ENCODE measurements around the gene MTAP.

DNA sequence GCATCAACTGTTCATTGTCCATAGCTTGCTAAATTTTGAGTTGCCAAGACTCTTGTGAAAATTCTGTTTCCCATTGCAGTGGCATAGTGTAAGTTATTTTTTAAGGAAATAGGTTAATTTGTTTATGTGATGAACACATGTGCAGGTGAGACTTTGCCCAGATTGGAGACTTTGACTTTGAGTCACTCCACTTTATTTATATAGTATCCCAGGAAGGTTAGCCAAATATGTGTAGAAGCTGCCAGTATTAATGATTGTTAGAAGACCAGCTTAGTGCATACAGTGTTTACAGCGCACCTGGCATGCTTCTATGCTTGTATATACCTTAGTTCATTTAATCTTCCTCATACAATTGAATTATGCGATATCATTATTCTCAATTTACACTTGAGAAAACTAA lies 51.0 kb downstream of the MTAP start:
- TF ChIP-seq, protein P1, sequence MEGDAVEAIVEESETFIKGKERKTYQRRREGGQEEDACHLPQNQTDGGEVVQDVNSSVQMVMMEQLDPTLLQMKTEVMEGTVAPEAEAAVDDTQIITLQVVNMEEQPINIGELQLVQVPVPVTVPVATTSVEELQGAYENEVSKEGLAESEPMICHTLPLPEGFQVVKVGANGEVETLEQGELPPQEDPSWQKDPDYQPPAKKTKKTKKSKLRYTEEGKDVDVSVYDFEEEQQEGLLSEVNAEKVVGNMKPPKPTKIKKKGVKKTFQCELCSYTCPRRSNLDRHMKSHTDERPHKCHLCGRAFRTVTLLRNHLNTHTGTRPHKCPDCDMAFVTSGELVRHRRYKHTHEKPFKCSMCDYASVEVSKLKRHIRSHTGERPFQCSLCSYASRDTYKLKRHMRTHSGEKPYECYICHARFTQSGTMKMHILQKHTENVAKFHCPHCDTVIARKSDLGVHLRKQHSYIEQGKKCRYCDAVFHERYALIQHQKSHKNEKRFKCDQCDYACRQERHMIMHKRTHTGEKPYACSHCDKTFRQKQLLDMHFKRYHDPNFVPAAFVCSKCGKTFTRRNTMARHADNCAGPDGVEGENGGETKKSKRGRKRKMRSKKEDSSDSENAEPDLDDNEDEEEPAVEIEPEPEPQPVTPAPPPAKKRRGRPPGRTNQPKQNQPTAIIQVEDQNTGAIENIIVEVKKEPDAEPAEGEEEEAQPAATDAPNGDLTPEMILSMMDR (IDR thresholded peaks at IDR 0.05): no peak
- TF ChIP-seq EP300 (IDR thresholded peaks at IDR 0.05) (no peak), POLR2A (IDR thresholded peaks at IDR 0.05) (no peak)

All from stomach (tissue), 4 donors.